D721Med (cell line): ENCODE measurements around the gene HPS4.

Source experiments
- DNase-seq: peaks from one replicate; pipeline ENCODE4 v3.0.0; 2011; ENCODE audit warnings: low spot score; ENCODE audit not compliant: insufficient read length
- FAIRE-seq: peaks from 2 replicates; lab custom pipeline; 2011; peaks lifted over from hg19 to GRCh38; lab: Jason Lieb, UNC
- TF ChIP-seq, protein P1 (sequence below): IDR thresholded peaks from 2 replicates; pipeline ENCODE4 v1.5.1; 2012; ENCODE audit warnings: mild to moderate bottlenecking, control low read depth; ENCODE audit not compliant: insufficient read depth; ENCODE audit errors: missing control alignments

The HPS4 gene

DNA sequence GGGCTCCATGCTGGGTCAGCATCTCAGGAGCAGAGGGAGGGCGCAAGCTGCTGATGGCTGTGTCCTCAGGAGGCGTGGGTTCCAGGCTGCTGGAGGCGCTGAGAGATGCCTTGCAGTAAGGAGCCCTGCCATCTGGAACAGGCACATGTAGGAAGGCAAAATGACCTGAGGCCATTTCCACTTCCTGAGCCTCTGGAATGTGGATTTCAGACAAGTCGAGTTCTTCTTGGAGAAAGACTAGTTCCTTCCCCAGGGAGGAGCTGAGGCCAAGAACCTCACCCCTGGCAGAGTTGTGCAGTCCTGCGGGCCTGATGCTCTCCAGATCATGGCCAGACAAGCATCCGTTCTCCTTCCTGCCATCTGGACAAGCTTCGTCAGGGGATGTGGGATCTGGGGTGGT is 19.3 kb downstream of the HPS4 start:
- DNase-seq (no peak), FAIRE-seq (no peak)
- TF ChIP-seq, protein P1, sequence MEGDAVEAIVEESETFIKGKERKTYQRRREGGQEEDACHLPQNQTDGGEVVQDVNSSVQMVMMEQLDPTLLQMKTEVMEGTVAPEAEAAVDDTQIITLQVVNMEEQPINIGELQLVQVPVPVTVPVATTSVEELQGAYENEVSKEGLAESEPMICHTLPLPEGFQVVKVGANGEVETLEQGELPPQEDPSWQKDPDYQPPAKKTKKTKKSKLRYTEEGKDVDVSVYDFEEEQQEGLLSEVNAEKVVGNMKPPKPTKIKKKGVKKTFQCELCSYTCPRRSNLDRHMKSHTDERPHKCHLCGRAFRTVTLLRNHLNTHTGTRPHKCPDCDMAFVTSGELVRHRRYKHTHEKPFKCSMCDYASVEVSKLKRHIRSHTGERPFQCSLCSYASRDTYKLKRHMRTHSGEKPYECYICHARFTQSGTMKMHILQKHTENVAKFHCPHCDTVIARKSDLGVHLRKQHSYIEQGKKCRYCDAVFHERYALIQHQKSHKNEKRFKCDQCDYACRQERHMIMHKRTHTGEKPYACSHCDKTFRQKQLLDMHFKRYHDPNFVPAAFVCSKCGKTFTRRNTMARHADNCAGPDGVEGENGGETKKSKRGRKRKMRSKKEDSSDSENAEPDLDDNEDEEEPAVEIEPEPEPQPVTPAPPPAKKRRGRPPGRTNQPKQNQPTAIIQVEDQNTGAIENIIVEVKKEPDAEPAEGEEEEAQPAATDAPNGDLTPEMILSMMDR: no peak

DNA sequence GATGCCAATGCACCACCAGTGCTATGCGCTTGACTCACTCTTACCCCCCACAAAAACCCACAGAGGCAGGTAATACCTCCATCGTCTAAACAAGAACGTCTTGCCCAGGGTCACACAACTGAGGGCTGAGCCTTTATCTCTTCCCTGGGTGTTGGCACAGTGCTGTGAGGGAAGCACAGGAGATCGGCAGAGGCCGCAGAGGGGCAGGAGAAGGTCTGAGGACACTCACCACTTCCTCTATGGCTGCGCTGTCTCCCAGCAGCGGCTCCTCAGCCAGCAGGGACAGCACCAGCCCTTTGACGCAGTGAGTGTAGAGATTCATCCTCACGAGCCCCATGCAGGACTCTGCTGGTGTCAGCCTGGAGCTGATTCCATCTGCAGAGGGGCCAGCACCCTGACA is 19.9 kb downstream of the HPS4 start:
- FAIRE-seq (no peak), DNase-seq (no peak)
- TF ChIP-seq, protein P1: no peak

DNA sequence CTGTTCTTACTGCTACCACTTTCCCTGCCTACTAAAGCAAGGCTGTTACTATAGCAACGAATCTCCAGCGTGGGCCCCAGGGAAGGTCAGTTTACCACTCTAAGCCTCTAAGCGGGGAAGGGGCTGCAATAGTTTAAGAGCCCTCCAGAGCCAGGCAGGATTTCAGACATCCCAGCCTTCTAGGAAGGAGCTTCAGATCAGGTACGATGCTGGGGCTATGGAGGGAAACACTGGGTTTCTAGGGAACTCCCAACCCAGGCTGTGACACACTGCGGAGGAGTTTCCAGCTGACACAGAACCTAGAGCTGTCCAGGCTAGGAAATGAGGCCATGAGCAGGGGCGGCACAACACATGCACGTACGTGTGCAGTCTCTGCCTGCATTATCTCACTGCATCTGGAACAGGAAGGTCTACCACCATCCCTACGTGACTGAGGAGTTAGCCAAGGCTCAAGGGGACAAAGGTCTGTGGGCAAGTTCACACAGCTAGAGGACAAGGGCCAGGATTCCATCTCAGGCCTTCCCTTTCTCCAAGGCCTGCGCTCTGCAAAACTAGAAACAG is 20.4 kb downstream of the HPS4 start:
- DNase-seq (no peak), FAIRE-seq (no peak)
- TF ChIP-seq, protein P1: no peak

DNA sequence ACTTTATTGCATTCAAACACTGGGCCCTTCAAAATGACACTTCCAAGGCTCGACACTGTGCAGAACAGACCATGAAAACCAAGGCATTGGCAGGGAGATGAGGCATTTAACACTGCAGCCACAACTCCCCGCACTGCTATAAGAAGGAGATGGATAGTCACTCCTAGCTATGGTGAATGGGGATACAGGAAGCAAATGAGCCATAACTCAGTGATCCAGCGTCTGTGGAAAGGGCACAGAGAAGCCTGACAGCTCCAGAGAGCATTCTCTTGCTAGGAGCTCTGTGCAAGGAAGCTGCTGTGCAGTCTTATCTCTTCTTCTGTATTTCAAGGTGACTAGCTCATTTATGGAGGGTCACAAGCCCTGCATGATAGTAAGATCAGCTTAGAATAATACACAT is 20.9 kb downstream of the HPS4 start:
- FAIRE-seq (no peak), DNase-seq (no peak)
- TF ChIP-seq, protein P1: no peak

DNA sequence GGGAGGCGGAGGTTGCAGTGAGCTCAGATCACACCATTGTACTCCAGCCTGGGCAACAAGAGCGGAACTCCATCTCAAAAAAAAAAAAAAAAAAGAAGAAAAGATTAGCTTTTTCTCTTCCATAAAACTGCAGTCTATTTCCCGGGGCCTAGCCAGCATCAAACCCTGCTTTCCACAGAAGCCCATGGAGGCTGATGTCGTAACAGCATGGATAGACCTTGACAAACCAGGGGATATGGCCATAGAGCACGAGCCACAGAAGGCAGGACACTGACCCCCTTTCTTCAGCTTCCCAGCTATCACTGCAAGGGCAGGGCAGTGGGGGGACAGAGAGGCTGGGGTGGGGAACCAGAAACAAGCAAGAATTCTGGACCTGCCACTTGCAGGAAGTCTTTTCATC is 21.5 kb downstream of the HPS4 start:
- no peak for FAIRE-seq

DNA sequence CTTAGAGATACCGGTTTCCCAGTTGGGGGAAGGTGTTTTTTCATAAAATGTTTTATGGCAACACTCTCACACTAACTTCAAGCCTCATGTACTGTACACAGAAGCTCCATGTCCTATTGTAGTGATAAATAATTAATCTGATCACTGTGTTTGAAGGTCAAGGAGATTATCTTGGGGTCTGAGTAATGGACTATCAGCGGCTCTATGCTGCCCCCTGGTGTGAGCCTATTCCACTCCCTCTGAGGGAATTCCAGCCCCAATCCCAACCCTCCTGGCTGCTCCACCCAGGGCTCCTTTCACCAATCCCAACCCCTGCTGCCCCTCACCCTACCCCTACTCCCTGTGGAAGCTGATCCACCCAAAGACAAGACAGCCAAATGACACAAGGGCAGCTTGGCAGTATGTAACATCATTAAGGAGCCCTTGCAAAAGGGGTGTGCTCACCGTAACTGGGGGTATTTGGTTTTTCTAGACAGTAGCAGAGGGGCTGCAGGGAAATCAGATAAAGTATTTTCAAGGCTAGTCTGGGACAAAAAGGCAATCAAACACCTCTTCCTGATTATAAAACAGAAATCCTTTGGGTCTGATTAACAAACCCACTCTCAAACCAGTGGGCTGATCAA is 22.3 kb downstream of the HPS4 start:
- FAIRE-seq (no peak), DNase-seq (no peak)
- TF ChIP-seq, protein P1: peak; percentile 78

More for the DNA sequence above, 21.5 kb downstream of the HPS4 start:
- TF ChIP-seq, protein P1: no peak
- DNase-seq: no peak

DNA sequence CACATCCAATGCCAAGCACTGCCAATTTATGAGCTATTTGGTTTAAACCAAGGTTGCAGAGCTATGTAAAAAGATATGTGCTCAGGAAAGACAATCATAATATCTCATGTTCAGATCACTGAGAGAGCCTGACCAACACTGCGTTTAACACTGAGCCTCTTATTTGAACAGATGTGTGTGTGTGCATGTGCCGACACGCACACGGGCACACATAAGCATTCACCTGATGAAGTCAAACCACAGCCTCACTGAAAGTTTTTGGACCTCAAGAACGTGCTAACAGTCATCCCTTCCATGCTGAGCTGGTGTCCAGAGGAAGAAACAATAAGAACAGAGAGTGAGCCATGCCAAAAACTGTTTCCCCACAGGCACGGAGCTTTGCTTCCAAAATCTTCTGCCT is 23.4 kb downstream of the HPS4 start:
- no peak for DNase-seq
- no peak for FAIRE-seq
- TF ChIP-seq, protein P1: no peak
